GM12874 (cell line): ENCODE data around the gene H6PD.

Experiments used
- CTCF ChIP-seq: IDR thresholded peaks from 2 replicates; pipeline ENCODE4 v1.5.1; 2011; ENCODE audit warnings: low read depth, mild to moderate bottlenecking, control low read depth, low read length, moderate library complexity; ENCODE audit not compliant: insufficient read depth

H6PD gene

GRCh38 chr1:9269721-9270120 lies 35.1 kb downstream of the H6PD start:
- no peak for TF ChIP-seq CTCF

GRCh38 chr1:9270290-9270883 lies 35.8 kb downstream of the H6PD start:
- TF ChIP-seq CTCF, result no peak

- no peak for TF ChIP-seq CTCF
These were observed 36.7 kb downstream of the H6PD start for GRCh38 chr1:9271283-9271682.

GRCh38 chr1:9271861-9272595 lies 37.5 kb downstream of the H6PD start:
- no peak for TF ChIP-seq CTCF

GRCh38 chr1:9273177-9273576 lies 38.6 kb downstream of the H6PD start:
- no peak for TF ChIP-seq CTCF

GRCh38 chr1:9275161-9275560 lies 40.6 kb downstream of the H6PD start:
- TF ChIP-seq CTCF, result no peak

- TF ChIP-seq CTCF, result no peak
These were observed 41.0 kb downstream of the H6PD start for GRCh38 chr1:9275567-9276034.
